Suppressor macrophage treated with lipopolysaccharide for 4 hours (primary cell): ENCODE measurements around the gene ST6GALNAC3.

Source experiments
- DNase-seq: peaks from one replicate; pipeline ENCODE4 v3.0.0-alpha.2; 2020

The ST6GALNAC3 gene

DNA sequence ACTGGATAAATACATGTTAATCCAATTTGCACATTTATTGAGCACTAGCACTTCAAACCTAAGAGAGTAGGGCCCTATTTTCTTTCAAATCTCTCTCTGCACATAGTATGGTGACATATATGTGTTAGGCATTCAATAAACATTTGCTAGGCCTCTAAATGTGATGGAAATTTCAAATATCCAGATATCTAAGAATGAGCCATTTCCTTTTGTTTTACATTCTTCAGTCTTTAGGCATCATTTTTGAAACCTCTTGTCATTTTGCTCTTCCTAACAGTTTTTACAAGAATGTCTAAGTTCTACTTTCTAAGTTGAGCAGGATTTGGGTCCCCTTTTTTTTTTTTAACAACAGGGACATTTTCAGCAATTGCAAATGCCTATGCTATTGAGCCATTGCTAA is 397.0 kb downstream of the ST6GALNAC3 start:
- DNase-seq = no peak

DNA sequence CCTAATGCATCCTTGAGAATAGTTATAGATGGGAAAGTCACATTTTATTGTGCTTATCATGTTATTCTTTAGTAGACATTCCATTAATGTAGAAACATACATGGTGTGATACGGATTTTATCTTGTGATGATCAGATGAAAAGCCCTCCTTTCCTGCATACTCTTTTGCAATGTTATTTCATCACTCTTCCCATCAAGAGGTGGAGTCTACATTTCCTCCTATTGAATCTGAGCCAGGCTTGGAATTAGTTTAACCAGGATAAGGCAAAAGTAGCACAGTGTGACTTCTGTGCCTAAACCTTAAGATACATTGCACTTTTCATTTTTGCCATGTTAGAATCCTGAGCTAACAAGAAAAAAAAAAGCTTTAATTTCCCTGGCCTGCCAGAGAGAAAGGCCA is 399.0 kb downstream of the ST6GALNAC3 start:
- no peak for DNase-seq

DNA sequence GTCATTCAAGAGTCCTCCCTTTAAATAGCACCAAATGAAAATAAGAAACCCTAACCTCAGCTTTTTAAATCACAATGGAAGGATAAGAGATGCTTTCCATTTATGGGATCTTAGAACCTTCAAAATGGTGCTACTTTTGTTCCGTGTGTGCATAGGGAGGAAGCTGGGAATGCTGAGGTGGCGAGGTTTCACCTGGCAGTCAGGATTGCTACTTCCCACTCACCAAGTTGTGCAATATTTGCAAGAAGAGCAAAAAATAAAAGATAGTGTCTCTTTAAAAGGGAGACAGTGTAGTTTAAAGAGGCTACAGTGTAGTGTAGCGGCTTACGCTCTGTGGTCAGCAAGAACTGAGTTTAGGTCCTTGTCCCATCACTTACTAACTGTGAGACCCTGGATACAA is 400.4 kb downstream of the ST6GALNAC3 start:
- no peak for DNase-seq

DNA sequence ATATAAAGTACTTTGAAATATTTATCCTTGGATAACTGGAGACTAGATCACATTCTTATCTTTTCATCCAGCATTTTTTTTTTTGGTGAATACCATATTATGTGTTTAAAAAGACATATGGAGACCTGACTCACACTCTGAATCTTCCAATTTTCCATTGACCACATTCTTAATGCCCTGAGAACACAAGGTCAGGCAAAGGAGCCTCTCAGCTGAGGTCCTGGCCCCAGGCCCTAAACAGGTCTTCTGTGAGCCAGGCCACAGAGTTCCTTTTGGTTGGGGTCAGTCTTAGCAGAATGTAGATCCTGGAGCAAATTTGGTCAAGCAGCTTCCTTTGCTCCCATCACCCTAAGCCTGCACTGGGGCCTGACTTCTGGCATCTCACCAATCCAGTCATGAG is 402.6 kb downstream of the ST6GALNAC3 start:
- DNase-seq = no peak

DNA sequence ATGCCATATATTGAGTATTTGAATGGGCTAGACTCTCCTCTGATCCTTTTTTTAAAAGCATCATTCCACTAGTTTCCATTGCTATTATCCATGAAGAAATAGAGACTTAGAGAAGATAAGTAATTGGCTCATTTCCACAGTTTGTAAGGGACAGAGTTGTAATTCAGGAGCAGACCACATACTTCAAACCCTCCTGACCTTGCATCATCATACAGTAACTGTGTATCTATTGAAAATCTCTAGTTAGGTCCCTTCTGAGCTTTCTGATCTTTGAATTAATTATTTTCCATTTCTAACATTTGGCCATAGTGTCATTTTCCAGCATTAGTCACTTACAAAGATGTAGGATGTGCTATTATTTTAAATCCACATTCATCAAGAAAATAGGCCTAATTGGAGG is 406.3 kb downstream of the ST6GALNAC3 start:
- no peak for DNase-seq

DNA sequence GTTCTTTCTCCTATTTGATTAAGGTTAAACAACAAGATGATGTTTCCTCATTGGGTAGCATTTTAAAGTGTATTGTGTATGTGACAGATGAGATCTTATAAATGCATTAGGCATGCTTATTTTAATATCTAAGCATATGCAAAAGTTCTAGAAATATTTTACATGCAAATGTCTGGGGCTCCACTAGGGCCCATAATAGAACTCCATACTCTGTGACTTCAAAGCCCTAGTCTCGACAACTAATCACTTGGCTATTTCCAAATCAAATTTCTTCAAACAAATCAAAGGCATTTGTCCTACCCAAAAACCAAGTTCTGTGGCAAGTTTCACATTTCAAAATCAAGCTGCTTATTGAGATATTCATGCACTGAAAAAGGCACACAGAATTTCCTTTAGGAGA is 407.1 kb downstream of the ST6GALNAC3 start:
- DNase-seq = no peak

DNA sequence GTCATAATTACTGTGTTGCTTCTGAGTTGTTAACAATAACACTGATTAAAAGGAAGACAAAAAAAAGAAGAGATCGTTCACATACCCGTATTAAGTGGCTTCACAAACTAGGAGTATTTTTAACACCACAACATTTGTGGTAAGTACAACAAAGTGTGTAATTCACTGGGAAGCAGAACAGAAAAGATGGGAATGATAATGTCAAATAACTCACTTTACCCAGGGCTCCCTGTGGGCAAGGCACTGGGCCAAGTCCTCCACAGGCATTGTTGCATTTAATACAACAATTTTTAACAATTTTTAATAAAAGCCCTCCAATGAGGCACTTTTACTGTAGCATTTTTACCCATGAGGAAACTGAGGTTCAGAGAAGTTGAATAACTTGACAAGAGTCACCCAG is 407.7 kb downstream of the ST6GALNAC3 start:
- no peak for DNase-seq

DNA sequence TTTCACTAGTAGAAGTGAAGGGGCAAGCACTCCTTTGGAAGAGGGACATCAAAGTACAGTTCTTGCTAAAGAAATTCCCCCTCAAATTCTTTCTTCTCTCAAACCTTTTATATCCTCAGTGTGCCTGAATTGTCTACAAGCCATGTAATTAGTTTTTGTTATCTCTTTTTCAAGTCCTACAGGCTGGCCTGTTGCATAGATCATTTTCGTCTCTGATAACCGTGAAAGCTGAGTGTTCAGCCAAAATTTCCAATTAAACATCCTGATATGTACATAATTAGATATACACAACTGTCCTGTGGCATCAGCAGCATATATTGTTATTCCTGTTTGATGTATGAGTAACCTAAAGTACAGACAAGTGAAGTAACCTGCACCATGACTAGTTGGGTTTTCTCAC is 417.2 kb downstream of the ST6GALNAC3 start:
- DNase-seq = no peak

DNA sequence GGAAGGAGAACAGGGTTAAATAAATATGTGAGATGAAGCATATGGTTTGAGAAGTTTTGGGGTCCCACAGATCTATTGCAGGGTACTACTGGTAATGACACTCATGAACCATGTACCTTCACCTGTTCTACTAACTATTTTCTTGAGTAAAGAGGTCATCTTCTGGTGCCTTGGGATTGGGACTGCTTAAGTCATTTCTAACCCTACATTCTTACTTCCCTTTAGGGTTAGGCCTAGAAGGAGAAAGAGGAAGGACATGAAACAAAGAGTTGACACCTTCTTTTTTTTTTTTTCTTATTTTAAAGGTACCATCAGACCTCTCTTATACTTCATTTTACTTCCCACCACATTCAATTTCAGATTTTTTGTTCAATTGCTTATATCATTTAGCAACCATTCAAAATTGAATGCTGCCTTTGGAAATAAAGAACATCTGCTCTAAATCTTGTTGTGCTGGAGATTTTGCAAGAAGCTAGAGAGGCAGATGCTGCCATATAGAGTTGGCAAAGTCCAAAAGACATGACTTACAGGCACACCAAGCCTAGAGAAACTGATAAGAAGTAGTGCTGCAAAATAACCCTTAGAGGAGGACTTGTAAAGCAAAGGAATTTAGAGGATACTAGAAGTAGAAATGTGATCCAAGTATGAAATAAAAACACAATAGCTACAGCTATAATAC is 418.3 kb downstream of the ST6GALNAC3 start:
- DNase-seq = peak; percentile 7

DNA sequence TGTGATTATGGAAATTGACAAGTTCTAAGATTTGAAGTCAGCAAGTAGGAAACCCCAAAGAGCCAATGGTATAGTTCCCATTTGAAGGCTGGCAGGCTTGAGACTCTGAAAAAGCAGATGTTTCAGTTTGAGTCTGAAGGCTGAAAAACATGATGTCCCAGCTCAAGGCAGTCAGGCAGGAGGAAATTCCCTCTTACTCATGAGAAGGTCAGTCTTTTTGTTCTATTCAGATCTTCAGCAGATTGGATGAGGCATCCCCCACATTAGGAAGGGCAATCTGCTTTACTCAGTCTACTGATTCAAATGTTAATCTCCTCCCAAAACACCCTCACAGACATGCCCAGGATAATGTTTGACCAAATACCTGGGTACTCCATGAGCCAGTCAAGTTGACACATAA is 420.3 kb downstream of the ST6GALNAC3 start:
- peak; percentile 66 for DNase-seq

DNA sequence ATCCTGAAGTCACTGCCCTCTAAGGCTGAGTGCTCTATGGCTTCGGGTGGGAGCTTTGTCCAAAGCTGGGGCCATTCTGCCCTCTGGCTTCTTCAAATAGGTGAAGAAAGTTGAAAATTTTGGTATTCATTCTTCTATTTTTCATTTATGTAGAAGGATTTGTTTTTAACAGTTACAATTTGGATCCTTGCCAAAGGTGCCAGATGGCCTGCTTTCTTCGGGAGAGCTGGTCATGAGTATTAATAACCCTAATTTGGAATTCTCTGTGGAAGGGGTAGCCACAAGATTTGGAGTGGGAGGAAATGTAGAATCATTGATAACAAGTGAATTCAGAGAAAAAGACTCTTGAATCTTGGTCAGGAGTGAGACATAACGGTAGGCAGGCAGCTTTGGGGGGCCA is 422.3 kb downstream of the ST6GALNAC3 start:
- no peak for DNase-seq

DNA sequence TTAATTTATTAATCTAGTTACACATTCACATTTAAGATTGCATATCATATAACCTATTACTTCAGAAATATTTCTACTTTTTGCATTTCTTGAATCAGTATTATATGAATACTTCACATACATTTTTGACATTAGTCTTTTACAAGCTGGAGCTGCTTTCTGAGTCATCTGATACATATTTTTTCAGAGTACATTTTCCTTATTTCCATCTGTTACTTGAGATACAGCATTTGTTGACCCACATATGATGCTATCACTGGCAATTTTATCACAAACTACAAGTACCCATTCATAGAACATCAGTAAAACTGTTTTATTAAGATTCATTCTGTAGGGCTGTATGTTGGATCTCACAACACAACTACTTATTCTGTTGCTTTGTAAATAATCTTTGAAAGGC is 425.6 kb downstream of the ST6GALNAC3 start:
- DNase-seq = no peak

DNA sequence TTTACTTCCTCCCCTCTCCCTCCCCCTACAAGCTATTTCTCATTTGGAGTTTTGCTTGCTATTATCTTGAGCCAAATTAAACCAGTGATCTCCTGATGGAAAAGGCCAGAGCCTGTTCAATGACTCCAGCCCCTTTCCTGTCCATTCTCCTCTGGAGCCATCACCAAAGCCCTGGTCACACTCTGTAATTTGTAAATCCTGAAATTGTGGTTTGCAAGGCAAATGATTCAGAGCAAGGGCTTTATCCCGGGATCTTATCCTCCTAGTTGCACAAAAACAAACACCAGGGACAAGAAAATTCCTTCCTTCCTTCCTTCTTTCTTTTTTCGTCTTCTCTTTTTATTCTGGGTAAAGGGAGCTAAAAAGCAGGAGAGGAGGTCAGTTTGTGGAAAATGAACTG is 426.6 kb downstream of the ST6GALNAC3 start:
- DNase-seq = no peak

DNA sequence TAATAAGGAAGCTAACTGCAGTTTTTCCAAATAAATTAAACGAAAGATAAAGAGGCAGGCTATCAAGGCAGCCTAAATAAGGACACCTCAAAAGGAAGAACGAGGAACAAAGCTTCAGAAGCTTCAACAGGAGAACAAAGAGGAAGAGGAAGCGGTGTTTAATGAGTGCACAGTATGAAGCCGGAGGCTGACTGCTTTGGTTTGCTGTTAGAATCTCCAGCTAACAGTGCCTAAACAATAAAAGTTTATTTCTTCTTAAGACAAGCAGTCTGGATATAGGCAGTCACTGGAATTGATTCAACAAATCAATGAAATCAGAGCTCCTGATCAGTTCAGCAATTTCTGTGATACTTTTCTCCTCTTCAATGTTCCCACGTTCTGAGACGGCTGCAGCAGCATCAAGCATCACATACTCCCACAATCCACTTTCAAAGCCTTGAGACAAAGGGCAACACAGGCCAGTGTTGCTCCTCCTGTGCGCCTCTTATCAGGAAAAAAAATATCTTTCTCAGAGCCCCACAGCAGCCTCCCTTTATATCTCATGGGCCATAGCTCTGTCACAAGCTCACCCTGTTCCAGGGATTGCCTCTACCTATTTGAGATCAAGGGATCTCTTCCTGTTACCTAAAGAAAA is 427.2 kb downstream of the ST6GALNAC3 start:
- DNase-seq = peak; percentile 13

DNA sequence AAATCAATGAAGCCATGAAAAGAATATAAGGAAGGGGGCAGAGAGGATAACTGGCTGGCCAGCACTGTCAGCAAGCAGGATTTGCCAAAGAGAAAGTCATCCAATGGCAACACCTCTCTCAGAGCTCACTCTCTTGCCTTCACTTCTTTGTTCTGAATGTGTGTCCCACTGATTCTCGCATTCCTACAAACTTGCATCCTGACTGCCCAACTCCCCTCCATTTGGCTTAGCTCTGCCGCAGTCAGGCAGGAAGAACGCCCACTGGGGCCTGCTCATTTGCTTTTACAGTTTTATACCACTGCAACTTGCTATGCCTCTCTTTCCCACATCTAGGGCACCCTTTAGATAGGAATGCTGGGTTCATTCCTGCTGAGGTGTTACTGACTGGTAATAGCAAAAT is 428.6 kb downstream of the ST6GALNAC3 start:
- no peak for DNase-seq

DNA sequence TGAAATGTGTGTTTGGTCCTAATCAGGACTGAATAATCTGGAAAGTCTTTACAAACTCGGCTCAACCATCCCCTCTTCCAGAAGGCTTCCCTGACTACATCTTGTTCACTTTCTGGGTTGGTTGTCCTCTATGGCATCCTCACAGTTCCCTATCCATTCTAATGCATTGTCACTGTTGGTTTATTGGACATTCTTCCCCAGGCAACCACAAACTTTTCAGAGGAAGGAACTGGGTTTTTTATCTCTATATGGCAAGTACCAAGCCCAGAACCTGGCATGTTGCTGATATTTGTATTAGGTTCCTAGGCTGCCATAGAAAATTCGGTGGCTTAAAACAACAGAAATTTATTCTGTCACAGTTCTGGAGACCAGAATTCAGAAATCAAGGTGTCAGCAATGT is 429.2 kb downstream of the ST6GALNAC3 start:
- no peak for DNase-seq

DNA sequence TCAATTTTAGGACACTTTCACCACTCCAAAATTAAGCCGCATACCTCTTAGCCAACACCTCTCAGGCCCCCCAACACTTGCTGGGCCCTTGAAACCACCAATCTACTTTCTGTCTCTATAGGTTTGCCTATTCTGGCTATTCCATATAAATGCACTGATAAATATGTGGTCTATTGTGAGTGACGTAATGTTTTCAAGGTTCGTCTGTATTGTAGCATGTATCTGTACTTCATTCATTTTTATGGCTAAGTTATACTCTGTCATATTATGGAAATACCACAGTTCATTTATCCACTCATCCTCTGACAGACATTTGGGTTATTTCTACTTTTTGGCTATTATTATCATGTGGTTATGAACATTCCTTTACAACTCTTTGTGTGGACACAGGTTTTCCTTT is 432.8 kb downstream of the ST6GALNAC3 start:
- no peak for DNase-seq

DNA sequence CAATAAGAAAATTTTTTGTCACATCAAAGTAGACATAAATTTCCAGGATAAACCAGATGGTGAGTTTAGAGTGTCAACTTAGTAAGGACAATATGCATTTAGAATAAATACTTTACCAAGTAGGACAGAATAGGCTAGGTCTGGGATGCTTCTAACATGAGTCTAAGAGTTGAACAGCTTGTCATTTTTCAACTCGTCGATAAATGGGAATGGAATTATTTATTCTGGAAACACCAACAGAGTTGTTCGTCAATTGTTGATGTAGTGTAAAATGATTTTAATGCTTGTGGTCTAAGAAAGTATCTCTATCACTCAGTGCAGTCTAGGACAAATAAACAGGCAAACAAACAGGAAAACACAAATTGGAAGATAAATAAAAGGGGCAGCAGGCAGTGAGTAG is 434.3 kb downstream of the ST6GALNAC3 start:
- DNase-seq = no peak

DNA sequence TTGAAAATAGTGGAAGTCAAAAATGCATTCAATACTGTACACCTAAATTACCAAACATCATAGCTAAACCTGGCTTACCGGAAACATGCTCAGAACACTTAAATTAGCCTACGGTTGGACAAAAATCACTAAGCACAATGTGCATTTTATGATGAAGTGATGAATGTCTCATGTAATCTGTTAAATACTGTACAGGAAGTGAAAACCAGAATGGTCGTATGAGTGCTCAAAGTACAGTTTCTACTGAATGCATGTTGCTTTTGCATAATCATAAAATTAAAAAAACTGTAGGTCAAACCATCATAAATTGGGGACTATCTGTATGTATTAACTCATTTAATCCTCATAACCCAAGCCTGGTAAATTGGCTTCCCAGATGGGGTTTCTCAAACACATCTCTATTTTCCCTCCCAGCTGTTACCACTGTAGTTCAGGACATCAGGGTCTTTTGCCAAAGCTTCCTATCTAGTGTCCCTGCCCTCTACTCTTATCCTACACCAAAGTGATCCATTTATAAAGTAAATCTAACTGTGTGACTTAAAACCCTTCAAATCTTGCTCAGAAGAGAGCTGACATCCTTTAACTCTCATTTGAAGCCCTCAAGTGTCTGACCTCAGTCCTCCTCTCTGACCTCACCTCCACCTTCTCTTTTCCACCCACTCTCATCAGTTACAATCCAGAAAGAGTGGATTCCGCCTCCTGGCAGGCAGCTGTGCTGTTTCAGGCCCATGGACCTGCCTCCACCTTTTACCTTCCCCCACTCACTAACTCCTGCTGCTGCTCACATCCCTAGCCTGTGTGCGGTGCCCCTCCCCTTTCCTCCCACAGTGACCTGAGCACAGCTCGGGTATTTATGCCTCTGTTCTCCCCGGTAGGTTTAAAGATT is 436.4 kb downstream of the ST6GALNAC3 start:
- DNase-seq = no peak

DNA sequence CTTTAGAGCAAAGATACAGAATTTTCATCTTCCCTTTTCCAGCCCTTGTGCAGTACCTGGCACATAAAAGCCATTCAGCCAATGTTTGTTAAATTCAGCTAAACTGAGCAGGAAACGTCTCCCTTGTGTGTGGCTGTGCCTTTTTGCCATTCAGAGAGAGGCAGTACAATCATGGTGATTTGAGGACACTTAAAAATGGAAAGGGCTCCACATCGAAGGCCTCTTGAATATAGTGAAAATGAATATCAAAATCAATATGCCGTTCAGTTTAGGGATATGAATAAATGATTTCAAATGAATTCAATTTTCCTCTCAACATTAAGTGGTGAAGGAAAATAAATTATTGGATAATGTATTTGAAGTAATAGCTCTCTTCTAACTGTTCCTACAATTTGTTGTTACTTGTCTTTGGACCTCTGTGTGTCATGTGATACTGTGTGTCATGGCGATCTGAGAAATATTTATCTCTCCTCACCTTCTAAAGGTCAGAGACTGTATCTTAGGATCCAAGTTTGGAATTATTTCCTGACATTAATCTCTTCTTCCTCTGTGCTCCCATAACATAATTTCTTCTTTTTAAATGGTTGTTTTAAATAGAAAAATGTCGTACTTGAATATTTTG is 437.1 kb downstream of the ST6GALNAC3 start:
- DNase-seq = no peak

DNA sequence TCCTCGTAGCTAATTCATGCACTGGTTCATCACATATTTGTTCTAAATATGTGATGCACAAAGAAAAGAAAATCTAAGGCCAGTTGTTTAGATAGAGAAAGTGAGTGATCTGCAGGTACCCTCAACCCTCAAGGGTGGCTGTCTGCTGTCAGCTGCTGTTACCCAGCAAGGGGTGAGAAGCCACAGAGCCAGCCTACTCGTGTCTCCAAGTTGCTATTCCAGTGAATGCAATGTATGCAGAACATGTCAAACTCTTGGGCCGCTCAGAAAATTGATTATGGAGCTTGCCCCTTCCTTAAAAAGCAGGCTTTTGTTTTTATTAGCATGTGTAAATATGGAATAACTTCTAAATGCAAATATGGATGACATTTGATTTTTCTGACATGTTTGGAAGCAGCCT is 456.4 kb downstream of the ST6GALNAC3 start:
- no peak for DNase-seq

DNA sequence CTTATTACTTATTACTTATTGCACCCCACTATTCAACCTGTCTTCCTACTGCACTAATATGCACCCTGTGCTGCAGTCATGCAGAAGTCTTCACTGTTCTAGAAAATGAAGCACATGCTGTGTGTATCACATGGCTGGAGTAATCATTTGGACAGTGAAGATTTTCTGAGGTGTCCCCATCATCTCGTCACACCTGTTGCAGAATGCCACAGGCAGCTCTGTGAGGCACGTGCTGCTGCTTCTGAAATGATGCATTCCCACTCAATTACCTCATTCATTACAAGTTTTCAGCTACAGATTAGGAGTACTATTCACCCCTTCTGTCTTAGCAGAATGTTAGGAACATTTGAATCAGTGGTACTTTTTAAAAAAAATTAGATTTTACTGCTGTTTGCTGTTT is 467.1 kb downstream of the ST6GALNAC3 start:
- no peak for DNase-seq

DNA sequence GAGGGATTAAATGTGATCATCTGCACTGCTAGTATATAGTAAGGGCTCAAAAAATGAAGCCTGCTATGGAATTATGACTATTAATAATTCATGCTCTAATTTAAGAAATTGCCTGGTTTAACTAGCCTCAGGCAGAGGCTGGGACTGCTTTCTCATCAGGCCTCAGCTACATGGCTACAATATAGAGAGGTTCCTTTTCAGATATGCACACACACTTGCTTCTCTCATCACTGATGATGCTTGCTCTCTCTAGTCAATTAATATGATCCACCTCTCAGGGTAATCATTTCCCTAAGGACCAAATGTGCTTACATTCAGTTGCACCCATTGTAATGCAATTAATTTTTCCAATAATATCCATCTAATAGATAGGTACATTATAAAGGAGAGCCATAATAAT is 467.8 kb downstream of the ST6GALNAC3 start:
- no peak for DNase-seq

DNA sequence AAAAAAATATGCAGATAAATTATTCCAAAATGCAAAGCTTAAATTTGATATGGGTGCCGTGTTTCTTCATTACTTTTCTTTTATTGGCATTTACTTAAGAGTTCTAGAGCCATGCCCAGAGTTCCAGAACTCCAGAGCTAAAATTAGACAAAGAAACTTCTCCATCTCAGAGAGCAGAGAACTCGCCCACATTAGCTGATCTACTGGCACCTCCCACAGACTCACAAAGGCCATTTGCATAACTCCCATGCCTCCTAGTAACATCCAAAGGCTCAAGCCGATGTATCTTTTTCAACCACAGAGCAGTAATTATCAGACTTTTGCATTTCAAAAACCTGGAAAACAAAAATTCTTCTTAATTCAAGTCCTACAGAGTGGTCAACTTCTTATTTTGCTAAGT is 468.9 kb downstream of the ST6GALNAC3 start:
- DNase-seq = no peak
